Sigmoid colon (tissue), 7 donors: ENCODE data around the gene MED28. TPM values are rescaled to one million over a fixed set of nuclear protein-coding genes. Genes with fewer than 3 reads are reported as not detected.
A peak's percentile ranks its signal among the peaks of the same experiment; 100 is the strongest.
"Not testable (repeated sequence)": the region's sequence is repeated elsewhere in the genome, so short reads cannot be mapped to it uniquely, and the experiment has no call there.

ENCODE experiments used
- DNase-seq: peaks from one replicate; pipeline ENCODE4 v3.0.0-alpha.2; 2019
- H3K27ac ChIP-seq, 4 donors: fragments of 200-600 bp; sonication (generic); one replicate each; pipeline ENCODE4 v1.5.1; 2016 to 2019; ENCODE audit warnings: mild to moderate bottlenecking in 1 of 4
- H3K27me3 ChIP-seq, 3 donors: fragments of 200-600 bp; sonication (generic); one replicate each; pipeline ENCODE4 v1.5.1; 2019; ENCODE audit warnings: mild to moderate bottlenecking in 1 of 3
- H3K36me3 ChIP-seq, 4 donors: fragments of 200-600 bp; sonication (generic); one replicate each; pipeline ENCODE4 v1.5.1; 2016 to 2019
- H3K4me1 ChIP-seq, 4 donors: fragments of 200-600 bp; sonication (generic); one replicate each; pipeline ENCODE4 v1.5.1; 2017 to 2019
- H3K4me3 ChIP-seq, 4 donors: fragments of 200-600 bp; sonication (generic); one replicate each; pipeline ENCODE4 v1.5.1; 2017 to 2019; ENCODE audit warnings: mild to moderate bottlenecking in 2 of 4, moderate library complexity in 1 of 4
- H3K9me3 ChIP-seq, 4 donors: fragments of 200-600 bp in 3 of 4; sonication (generic) in 3 of 4; one replicate each; pipeline versions ENCODE4 v1.5.1 to v1.6.1; 2013 to 2019
- EP300 ChIP-seq, 4 donors: sonication (generic); formaldehyde crosslinking; IDR thresholded peaks; one replicate each; pipeline ENCODE4 v1.6.1; 2017; ENCODE audit warnings: antibody characterized with exemption in 4 of 4
- POLR2A ChIP-seq, 2 donors: fragments of 450-650 bp; IDR thresholded peaks; one replicate each; pipeline ENCODE4 v1.6.1; 2016; ENCODE audit warnings: antibody characterized with exemption in 2 of 2, mild to moderate bottlenecking in 2 of 2, moderate library complexity in 2 of 2
- POLR2AphosphoS5 ChIP-seq, 4 donors: sonication (generic); formaldehyde crosslinking; IDR thresholded peaks; one replicate each; pipeline ENCODE4 v1.6.1; 2017; ENCODE audit warnings: antibody characterized with exemption in 4 of 4
- WGBS, 2 donors: extraction: QIAGEN DNeasy Blood & Tissue Kit; methylation state at CpG; one replicate each; pipeline ENCODE4 v1.1.7; 2013; 5-methylcytosine and 5-hydroxymethylcytosine counted together
- intact Hi-C: fragments of 100-400 bp; cut with DNase I; formaldehyde crosslinking; loops from one replicate; pipeline ENCODE4 v1.15.1; 2023
- polyA plus RNA-seq, 3 donors: library from polyadenylated mRNA; stranded (reverse); fragments of 200-250 nt; gene quantifications; one replicate each; pipeline ENCODE4 v1.2.3, GENCODE V29; 2013
- total RNA-seq, 4 donors: library from RNA; depleted of rRNA; stranded (reverse); fragments of >200 nt; gene quantifications; one replicate each; pipeline ENCODE4 v1.1.0, GENCODE V29; 2016
- TF ChIP-seq, protein P1 (sequence below), 4 experiments: fragments of 450-650 bp in 3 of 4; fragments of 200-600 bp in 1 of 4; IDR thresholded peaks; one replicate each; pipeline ENCODE4 v1.5.1; 2016 to 2019; ENCODE audit warnings: antibody characterized with exemption in 4 of 4, mild to moderate bottlenecking in 3 of 4, moderate library complexity in 2 of 4
- donor health status: healthy with polysubstance abuse.
- donor health status: Bipolar disorder and iron deficiency.
- donor health status: healthy.

The MED28 gene, protein sequence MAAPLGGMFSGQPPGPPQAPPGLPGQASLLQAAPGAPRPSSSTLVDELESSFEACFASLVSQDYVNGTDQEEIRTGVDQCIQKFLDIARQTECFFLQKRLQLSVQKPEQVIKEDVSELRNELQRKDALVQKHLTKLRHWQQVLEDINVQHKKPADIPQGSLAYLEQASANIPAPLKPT
- total RNA-seq = 10 to 100 TPM; 17.1 to 24.0 (median 18.7) TPM
- polyA plus RNA-seq = 10 to 100 TPM in 1 of 3 donors, 1 to 10 TPM in 2; 8.4 to 15.2 (median 9.2) TPM

DNA sequence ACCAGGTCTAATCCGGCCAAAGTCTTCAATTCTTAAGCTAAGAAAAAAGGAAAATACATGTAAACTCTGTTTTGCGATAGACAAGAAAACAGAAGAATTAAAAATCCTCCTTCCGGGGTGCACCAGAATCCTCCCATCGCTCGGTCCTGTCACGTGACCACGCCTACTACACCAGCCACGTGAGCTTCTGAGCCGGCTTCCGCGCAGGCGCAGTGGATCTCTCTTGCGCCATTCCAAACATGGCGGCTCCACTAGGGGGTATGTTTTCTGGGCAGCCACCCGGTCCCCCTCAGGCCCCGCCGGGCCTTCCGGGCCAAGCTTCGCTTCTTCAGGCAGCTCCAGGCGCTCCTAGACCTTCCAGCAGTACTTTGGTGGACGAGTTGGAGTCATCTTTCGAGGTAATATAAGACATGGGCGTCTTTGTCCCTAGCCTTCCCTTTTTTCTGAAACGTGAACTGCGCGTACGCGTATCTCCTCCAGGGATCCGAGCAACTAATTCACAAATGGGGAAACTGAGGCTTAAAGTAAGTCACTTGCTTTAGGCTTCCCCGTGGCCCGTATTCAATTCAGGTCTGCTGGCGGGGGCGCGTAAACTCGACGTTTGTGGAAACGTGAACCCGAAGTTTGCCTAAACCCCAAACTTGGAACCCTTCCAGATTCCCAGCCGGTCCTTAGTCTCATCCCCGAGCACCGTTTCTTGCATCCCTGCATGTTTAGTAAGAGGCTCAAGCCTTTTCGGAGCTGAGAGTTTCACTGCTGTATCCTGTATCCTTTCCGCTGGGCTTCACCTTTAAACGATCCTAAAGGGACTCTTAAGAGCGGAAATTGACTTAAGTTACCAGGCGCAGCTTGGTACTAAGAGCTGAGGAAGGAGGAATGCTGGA is at the start of gene MED28:
TSS of gene MED28 (plus strand) at position 226 of the 884 bp plus-strand sequence. CDS start at position 240, 14 bp downstream.
- no peaks in the 10 kb centered on the region for H3K27me3 ChIP-seq
- peaks cover 0 to 49% (median 41%) of the 10 kb centered on the region in 4 donors for H3K4me1 ChIP-seq
- peaks cover 0 to 29% (median 2%) of the 10 kb centered on the region in 4 donors for H3K36me3 ChIP-seq
- H3K4me3 ChIP-seq = peak within 1 kb of the TSS; percentile 60 to 96 (median 88)
- DNase-seq = peak; percentile 99
- H3K9me3 ChIP-seq = no peaks in the 10 kb centered on the region
- intact Hi-C loops = loop anchor here (1.0 to 5.0 kb wide), 3 partner anchors 37 to 193 kb away; partner anchors contain the start of gene LAP3
- peak within 1 kb of the TSS; percentile 79 to 90 (median 86) for H3K27ac ChIP-seq
- TF ChIP-seq POLR2A (IDR thresholded peaks at IDR 0.05) (peak; percentile 94), EP300 (IDR thresholded peaks at IDR 0.05) (no peak), POLR2AphosphoS5 (IDR thresholded peaks at IDR 0.05) (peak; percentile 94 to 98 (median 98))
- TF ChIP-seq, protein P1, sequence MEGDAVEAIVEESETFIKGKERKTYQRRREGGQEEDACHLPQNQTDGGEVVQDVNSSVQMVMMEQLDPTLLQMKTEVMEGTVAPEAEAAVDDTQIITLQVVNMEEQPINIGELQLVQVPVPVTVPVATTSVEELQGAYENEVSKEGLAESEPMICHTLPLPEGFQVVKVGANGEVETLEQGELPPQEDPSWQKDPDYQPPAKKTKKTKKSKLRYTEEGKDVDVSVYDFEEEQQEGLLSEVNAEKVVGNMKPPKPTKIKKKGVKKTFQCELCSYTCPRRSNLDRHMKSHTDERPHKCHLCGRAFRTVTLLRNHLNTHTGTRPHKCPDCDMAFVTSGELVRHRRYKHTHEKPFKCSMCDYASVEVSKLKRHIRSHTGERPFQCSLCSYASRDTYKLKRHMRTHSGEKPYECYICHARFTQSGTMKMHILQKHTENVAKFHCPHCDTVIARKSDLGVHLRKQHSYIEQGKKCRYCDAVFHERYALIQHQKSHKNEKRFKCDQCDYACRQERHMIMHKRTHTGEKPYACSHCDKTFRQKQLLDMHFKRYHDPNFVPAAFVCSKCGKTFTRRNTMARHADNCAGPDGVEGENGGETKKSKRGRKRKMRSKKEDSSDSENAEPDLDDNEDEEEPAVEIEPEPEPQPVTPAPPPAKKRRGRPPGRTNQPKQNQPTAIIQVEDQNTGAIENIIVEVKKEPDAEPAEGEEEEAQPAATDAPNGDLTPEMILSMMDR (IDR thresholded peaks at IDR 0.05) = peak in 2 of 4 experiments; percentile 20 to 30
- 0% methylated on average over 46 of the region's 46 CpGs for WGBS, 2 donors

DNA sequence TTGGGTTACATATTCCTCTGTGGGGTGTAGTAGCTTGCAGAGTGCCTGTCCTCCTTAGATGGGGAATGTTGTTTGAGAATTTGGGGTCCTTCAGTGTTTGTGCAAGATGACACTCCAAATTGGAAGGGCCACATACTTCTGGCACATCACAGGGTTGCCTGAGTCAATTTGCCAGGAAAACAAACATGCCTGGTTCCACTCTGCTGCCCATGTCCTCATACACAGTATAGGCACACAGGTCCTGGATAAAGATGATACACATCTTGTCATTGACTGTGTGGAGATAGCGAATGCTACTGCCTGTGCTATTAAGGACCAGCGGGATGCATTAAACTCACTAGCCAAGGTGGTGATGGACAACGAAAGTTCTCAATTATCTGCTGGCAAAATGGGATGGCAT is 48.6 kb upstream of the MED28 start:
- no peaks in the 10 kb centered on the region for H3K36me3 ChIP-seq
- no peak overlapping the region for H3K4me3 ChIP-seq
- H3K27ac ChIP-seq = no peak overlapping the region
- H3K9me3 ChIP-seq = no peaks in the 10 kb centered on the region
- no peak for TF ChIP-seq EP300 (IDR thresholded peaks at IDR 0.05)
- no peak for TF ChIP-seq POLR2A (IDR thresholded peaks at IDR 0.05)
- TF ChIP-seq POLR2AphosphoS5 (IDR thresholded peaks at IDR 0.05) = no peak
- TF ChIP-seq, protein P1 (IDR thresholded peaks at IDR 0.05) = no peak
- intact Hi-C loops = no loop called here
- no peak for DNase-seq
- no peaks in the 10 kb centered on the region for H3K4me1 ChIP-seq
- no peaks in the 10 kb centered on the region for H3K27me3 ChIP-seq
- WGBS, 2 donors = 92 to 95% methylated on average over 3 of the region's 3 CpGs

DNA sequence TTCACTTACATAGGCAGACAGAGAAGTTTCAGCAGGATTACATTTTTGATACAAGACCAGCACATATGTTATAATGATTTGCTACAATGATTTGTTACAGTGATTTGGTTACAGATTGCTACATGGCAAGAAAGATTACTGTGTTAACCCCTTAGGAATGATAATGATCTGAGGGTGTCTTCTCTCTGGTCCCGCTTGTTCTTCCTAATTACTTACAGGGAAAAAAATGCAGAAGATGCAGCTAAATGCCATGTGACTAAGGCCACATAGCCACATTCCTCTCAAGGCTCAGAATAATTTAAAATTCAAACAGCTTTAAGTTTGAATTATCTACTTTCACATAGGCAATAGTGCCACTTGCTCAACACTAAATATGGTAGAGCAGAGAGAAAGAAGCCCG is 47.2 kb upstream of the MED28 start:
- TF ChIP-seq POLR2A (IDR thresholded peaks at IDR 0.05) (no peak), POLR2AphosphoS5 (IDR thresholded peaks at IDR 0.05) (no peak), EP300 (IDR thresholded peaks at IDR 0.05) (no peak)
- TF ChIP-seq, protein P1 (IDR thresholded peaks at IDR 0.05) = no peak

DNA sequence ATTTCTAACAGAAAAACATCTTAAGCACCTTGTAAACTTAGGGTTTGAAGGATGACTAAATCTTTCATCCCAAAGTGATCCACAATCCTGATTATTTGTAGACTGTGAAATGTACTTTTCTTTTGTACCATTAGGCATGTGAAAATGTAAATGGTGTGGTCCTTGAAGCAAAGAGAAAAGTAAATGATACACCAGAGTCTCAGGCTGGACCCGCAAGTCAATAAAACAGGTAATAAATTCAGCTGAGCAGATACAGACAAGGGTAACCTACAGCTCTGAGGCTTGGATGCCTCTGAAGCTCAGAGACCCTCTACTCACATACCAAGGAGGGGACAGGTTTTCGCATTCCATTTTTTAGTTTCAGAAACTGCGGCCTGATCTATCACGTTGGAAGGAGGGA is 40.2 kb upstream of the MED28 start:
- DNase-seq = no peak
- intact Hi-C loops = no loop called here
- no peaks in the 10 kb centered on the region for H3K27me3 ChIP-seq
- no peaks in the 10 kb centered on the region for H3K9me3 ChIP-seq
- H3K36me3 ChIP-seq = no peaks in the 10 kb centered on the region
- H3K27ac ChIP-seq = no peak overlapping the region
- H3K4me3 ChIP-seq = no peak overlapping the region
- TF ChIP-seq POLR2AphosphoS5 (IDR thresholded peaks at IDR 0.05) (no peak), POLR2A (IDR thresholded peaks at IDR 0.05) (no peak), EP300 (IDR thresholded peaks at IDR 0.05) (no peak)
- TF ChIP-seq, protein P1 (IDR thresholded peaks at IDR 0.05) = no peak
- WGBS, 2 donors = 73 to 81% methylated on average over 4 of the region's 4 CpGs
- H3K4me1 ChIP-seq = peaks cover 0 to 24% (median 20%) of the 10 kb centered on the region in 4 donors

More for the DNA sequence above, 47.2 kb upstream of the MED28 start:
- no peaks in the 10 kb centered on the region for H3K9me3 ChIP-seq
- no peak overlapping the region for H3K27ac ChIP-seq
- WGBS, 2 donors = 84 to 86% methylated on average over 2 of the region's 2 CpGs
- no peaks in the 10 kb centered on the region for H3K27me3 ChIP-seq
- no peak overlapping the region for H3K4me3 ChIP-seq
- H3K4me1 ChIP-seq = no peaks in the 10 kb centered on the region
- DNase-seq = no peak
- intact Hi-C loops = no loop called here
- H3K36me3 ChIP-seq = no peaks in the 10 kb centered on the region

DNA sequence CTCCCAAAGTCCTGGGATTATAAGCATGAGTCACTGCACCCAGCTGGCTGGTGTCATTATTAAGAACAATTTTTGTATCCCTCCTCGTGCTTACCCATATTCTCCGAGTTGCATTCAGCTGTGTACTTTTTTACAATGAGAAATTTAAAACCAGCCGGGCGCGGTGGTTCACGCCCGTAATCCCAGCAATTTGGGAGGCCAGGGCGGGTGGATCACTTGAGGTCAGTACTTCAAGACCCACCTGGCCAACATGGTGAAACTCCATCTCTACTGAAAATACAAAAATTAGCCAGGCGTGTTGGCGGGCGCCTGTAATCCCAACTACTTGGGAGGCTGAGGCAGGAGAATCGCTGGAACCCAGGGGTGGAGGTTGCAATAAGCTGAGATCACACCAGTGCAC is 39.3 kb upstream of the MED28 start:
- H3K27me3 ChIP-seq, H3K36me3 ChIP-seq, H3K9me3 ChIP-seq, intact Hi-C loops, H3K4me3 ChIP-seq, H3K27ac ChIP-seq, DNase-seq: not testable (repeated sequence)
- 71 to 91% methylated on average over 12 of the region's 12 CpGs for WGBS, 2 donors
- peaks cover 0 to 30% (median 25%) of the 10 kb centered on the region in 4 donors for H3K4me1 ChIP-seq
